Measurements from ENCODE around the gene MOCS1.

GRCh38 chr6:39884696-39885095 is 49.6 kb downstream of the MOCS1 start:
- TF ChIP-seq CTCF (IDR thresholded peaks at IDR 0.05; ENCODE audit: borderline replicate concordance, extremely low read depth, low read length, poor library complexity, severe bottlenecking) (no peak), EZH2 (IDR thresholded peaks at IDR 0.05; ENCODE audit: borderline replicate concordance, low read depth, low read length, severe bottlenecking) (no peak)

All from DND-41 (cell line).